Glutamatergic neuron (in vitro differentiated cells): ENCODE data around the gene RRAD. TPM values are rescaled to one million over a fixed set of nuclear protein-coding genes. Genes with fewer than 3 reads are reported as not detected.

Experiments
- DNase-seq: peaks from one replicate; pipeline ENCODE4 v3.0.0; 2022
- H3K27ac Mint-ChIP-seq: one replicate; pipeline ENCODE4 v1.8.0; 2020; ENCODE audit warnings: mild to moderate bottlenecking, mixed read lengths, inconsistent platforms; ENCODE audit not compliant: unreplicated experiment
- H3K27me3 Mint-ChIP-seq: one replicate; pipeline ENCODE4 v1.8.0; 2020; ENCODE audit warnings: mild to moderate bottlenecking, moderate library complexity, mixed read lengths, inconsistent platforms; ENCODE audit not compliant: unreplicated experiment
- H3K36me3 Mint-ChIP-seq: one replicate; pipeline ENCODE4 v1.8.0; 2020; ENCODE audit warnings: mild to moderate bottlenecking, mixed read lengths, inconsistent platforms; ENCODE audit not compliant: unreplicated experiment
- H3K4me1 Mint-ChIP-seq: one replicate; pipeline ENCODE4 v1.8.0; 2020; ENCODE audit warnings: mild to moderate bottlenecking, low read depth, mixed read lengths, inconsistent platforms; ENCODE audit not compliant: unreplicated experiment
- H3K4me3 Mint-ChIP-seq: one replicate; pipeline ENCODE4 v1.8.0; 2020; ENCODE audit warnings: mild to moderate bottlenecking, mixed read lengths, inconsistent platforms; ENCODE audit not compliant: unreplicated experiment
- H3K9me3 Mint-ChIP-seq: one replicate; pipeline ENCODE4 v1.8.0; 2020; ENCODE audit warnings: mild to moderate bottlenecking, moderate library complexity, mixed read lengths, inconsistent platforms; ENCODE audit not compliant: unreplicated experiment
- CTCF ChIP-seq: fragments of 200-600 bp; sonication (generic); IDR thresholded peaks from one replicate; pipeline ENCODE4 v1.5.0; 2021; ENCODE audit not compliant: partially characterized antibody, unreplicated experiment
- total RNA-seq: library from RNA; stranded (reverse); fragmentation: NEBNext Ultra II Directional; extraction: Animal tissue kit (Norgen Biotek cat#: 25700); gene quantifications from one replicate; pipeline ENCODE4 v1.2.1, GENCODE V29; 2021; ENCODE audit not compliant: unreplicated experiment

Gene RRAD
- total RNA-seq, 1 donor from 2014 or later, result 1.1 TPM

- H3K9me3 Mint-ChIP-seq, result peaks cover 7% of the 10 kb centered on the region
- TF ChIP-seq CTCF, result peak; percentile 84
- peaks cover 5% of the 10 kb centered on the region for H3K4me1 Mint-ChIP-seq
- peaks cover 2% of the 10 kb centered on the region for H3K27me3 Mint-ChIP-seq
- H3K27ac Mint-ChIP-seq, result no peak overlapping the region
- peak; percentile 83 for DNase-seq
- no peaks in the 10 kb centered on the region for H3K36me3 Mint-ChIP-seq
- H3K4me3 Mint-ChIP-seq, result no peak overlapping the region
Measured at GRCh38 chr16:66954097-66954659, 28.8 kb upstream of the RRAD start.

- no peaks in the 10 kb centered on the region for H3K36me3 Mint-ChIP-seq
- H3K27ac Mint-ChIP-seq, result no peak overlapping the region
- peaks cover 2% of the 10 kb centered on the region for H3K27me3 Mint-ChIP-seq
- peaks cover 5% of the 10 kb centered on the region for H3K4me1 Mint-ChIP-seq
- H3K4me3 Mint-ChIP-seq, result no peak overlapping the region
- TF ChIP-seq CTCF, result no peak
- no peak for DNase-seq
- peaks cover 7% of the 10 kb centered on the region for H3K9me3 Mint-ChIP-seq
Measured at GRCh38 chr16:66953462-66954096, 28.2 kb upstream of the RRAD start.

- DNase-seq, result no peak
- peaks cover 8% of the 10 kb centered on the region for H3K4me1 Mint-ChIP-seq
- H3K9me3 Mint-ChIP-seq, result peaks cover 7% of the 10 kb centered on the region
- H3K27ac Mint-ChIP-seq, result no peak overlapping the region
- no peak for TF ChIP-seq CTCF
- peaks cover 3% of the 10 kb centered on the region for H3K27me3 Mint-ChIP-seq
- no peak overlapping the region for H3K4me3 Mint-ChIP-seq
- no peaks in the 10 kb centered on the region for H3K36me3 Mint-ChIP-seq
Measured at GRCh38 chr16:66952430-66953110, 27.2 kb upstream of the RRAD start.

GRCh38 chr16:66950971-66951790, 25.8 kb upstream of the RRAD start:
- peaks cover 11% of the 10 kb centered on the region for H3K4me1 Mint-ChIP-seq

More at GRCh38 chr16:66950971-66951790, 25.8 kb upstream of the RRAD start:
- H3K4me3 Mint-ChIP-seq, result no peak overlapping the region
- H3K27ac Mint-ChIP-seq, result no peak overlapping the region
- peaks cover 6% of the 10 kb centered on the region for H3K27me3 Mint-ChIP-seq
- TF ChIP-seq CTCF, result no peak
- H3K36me3 Mint-ChIP-seq, result no peaks in the 10 kb centered on the region
- peaks cover 6% of the 10 kb centered on the region for H3K9me3 Mint-ChIP-seq
- no peak for DNase-seq
